ENCODE results near the gene SUCNR1.

DNA sequence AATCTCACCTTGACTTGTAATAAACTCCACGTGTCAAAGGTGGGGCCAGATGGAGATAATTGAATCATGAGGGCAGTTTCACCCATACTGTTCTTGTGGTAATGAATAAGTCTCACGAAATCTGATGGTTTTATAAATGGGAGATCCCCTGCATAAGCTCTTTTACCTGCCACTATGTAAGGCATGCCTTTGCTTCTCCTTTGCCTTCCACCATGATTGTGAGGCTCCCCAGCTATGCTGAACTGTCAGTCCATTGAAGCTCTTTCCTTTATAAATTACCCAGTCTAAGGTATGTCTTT is 45.5 kb downstream of the SUCNR1 start:
- TF ChIP-seq, protein P1, sequence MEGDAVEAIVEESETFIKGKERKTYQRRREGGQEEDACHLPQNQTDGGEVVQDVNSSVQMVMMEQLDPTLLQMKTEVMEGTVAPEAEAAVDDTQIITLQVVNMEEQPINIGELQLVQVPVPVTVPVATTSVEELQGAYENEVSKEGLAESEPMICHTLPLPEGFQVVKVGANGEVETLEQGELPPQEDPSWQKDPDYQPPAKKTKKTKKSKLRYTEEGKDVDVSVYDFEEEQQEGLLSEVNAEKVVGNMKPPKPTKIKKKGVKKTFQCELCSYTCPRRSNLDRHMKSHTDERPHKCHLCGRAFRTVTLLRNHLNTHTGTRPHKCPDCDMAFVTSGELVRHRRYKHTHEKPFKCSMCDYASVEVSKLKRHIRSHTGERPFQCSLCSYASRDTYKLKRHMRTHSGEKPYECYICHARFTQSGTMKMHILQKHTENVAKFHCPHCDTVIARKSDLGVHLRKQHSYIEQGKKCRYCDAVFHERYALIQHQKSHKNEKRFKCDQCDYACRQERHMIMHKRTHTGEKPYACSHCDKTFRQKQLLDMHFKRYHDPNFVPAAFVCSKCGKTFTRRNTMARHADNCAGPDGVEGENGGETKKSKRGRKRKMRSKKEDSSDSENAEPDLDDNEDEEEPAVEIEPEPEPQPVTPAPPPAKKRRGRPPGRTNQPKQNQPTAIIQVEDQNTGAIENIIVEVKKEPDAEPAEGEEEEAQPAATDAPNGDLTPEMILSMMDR (IDR thresholded peaks at IDR 0.05) = no peak
- TF ChIP-seq USF1 (CRISPR knock-in tag; IDR thresholded peaks at IDR 0.05) (no peak), ZBTB21 (CRISPR knock-in tag; IDR thresholded peaks at IDR 0.05; ENCODE audit: borderline replicate concordance) (no peak), GABPB1 (CRISPR knock-in tag; IDR thresholded peaks at IDR 0.05) (no peak), ATF1 (CRISPR knock-in tag; IDR thresholded peaks at IDR 0.05) (no peak), ATF2 (CRISPR knock-in tag; IDR thresholded peaks at IDR 0.05; ENCODE audit: borderline replicate concordance, low read depth) (no peak), ZNF512 (CRISPR knock-in tag; IDR thresholded peaks at IDR 0.05; ENCODE audit: borderline replicate concordance) (no peak), CBFB (CRISPR knock-in tag; IDR thresholded peaks at IDR 0.05; ENCODE audit: low read depth) (no peak), JUN (CRISPR knock-in tag; IDR thresholded peaks at IDR 0.05) (no peak)
- TF ChIP-seq, protein P2, sequence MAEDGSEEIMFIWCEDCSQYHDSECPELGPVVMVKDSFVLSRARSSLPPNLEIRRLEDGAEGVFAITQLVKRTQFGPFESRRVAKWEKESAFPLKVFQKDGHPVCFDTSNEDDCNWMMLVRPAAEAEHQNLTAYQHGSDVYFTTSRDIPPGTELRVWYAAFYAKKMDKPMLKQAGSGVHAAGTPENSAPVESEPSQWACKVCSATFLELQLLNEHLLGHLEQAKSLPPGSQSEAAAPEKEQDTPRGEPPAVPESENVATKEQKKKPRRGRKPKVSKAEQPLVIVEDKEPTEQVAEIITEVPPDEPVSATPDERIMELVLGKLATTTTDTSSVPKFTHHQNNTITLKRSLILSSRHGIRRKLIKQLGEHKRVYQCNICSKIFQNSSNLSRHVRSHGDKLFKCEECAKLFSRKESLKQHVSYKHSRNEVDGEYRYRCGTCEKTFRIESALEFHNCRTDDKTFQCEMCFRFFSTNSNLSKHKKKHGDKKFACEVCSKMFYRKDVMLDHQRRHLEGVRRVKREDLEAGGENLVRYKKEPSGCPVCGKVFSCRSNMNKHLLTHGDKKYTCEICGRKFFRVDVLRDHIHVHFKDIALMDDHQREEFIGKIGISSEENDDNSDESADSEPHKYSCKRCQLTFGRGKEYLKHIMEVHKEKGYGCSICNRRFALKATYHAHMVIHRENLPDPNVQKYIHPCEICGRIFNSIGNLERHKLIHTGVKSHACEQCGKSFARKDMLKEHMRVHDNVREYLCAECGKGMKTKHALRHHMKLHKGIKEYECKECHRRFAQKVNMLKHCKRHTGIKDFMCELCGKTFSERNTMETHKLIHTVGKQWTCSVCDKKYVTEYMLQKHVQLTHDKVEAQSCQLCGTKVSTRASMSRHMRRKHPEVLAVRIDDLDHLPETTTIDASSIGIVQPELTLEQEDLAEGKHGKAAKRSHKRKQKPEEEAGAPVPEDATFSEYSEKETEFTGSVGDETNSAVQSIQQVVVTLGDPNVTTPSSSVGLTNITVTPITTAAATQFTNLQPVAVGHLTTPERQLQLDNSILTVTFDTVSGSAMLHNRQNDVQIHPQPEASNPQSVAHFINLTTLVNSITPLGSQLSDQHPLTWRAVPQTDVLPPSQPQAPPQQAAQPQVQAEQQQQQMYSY (CRISPR knock-in tag; IDR thresholded peaks at IDR 0.05) = no peak
- TF ChIP-seq, protein P3, sequence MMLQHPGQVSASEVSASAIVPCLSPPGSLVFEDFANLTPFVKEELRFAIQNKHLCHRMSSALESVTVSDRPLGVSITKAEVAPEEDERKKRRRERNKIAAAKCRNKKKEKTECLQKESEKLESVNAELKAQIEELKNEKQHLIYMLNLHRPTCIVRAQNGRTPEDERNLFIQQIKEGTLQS (CRISPR knock-in tag; conservative IDR thresholded peaks at IDR 0.05) = no peak
- TF ChIP-seq, protein P4, sequence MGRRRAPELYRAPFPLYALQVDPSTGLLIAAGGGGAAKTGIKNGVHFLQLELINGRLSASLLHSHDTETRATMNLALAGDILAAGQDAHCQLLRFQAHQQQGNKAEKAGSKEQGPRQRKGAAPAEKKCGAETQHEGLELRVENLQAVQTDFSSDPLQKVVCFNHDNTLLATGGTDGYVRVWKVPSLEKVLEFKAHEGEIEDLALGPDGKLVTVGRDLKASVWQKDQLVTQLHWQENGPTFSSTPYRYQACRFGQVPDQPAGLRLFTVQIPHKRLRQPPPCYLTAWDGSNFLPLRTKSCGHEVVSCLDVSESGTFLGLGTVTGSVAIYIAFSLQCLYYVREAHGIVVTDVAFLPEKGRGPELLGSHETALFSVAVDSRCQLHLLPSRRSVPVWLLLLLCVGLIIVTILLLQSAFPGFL (CRISPR knock-in tag; IDR thresholded peaks at IDR 0.05; ENCODE audit: borderline replicate concordance) = no peak
